GM12878 (cell line): ENCODE results near the gene PRKCI. TPM values are rescaled to one million over a fixed set of nuclear protein-coding genes. Genes with fewer than 3 reads are reported as not detected.

Source experiments
- ATAC-seq: fragments of 200-7000 bp; cut with Tn5 transposase; 3 replicates; pipeline ENCODE4 v1.9.1; 2020; ENCODE audit warnings: mild to moderate bottlenecking, moderate library complexity
- BruUV-seq: library from RNA; stranded (reverse); fragments of 400-500 nt; replicated peaks from 2 replicates; lab custom pipeline; 2021; lab: Mats Ljungman, UMichigan
- CTCF ChIA-PET: fragments of 300-600 bp; sonication (Branson Sonifier 250); formaldehyde crosslinking; extraction: SDS; loops from one replicate; lab custom pipeline; 2021; ENCODE audit warnings: inconsistent platforms; lab: Yijun Ruan, JAX
- POLR2A ChIA-PET: fragments of 350-600 bp; formaldehyde crosslinking; extraction: SDS; loops from one replicate; lab custom pipeline; 2021; ENCODE audit warnings: inconsistent platforms; lab: Charles Lee
- RAD21 ChIA-PET: fragments of 300-600 bp; sonication (Branson Sonifier 250); formaldehyde crosslinking; loops from one replicate; lab custom pipeline; 2023; ENCODE audit warnings: antibody characterized with exemption; ENCODE audit not compliant: unreplicated experiment; lab: Charles Lee
- SMC1A ChIA-PET: fragments of 300-600 bp; sonication (Branson Sonifier 250); formaldehyde crosslinking; loops from one replicate; lab custom pipeline; 2023; ENCODE audit not compliant: unreplicated experiment, uncharacterized antibody; lab: Charles Lee
- DNase-seq: peaks from one replicate; pipeline ENCODE4 v3.0.0-alpha.2; 2011; ENCODE audit warnings: low read depth, low spot score
- FAIRE-seq: peaks from 3 replicates; lab custom pipeline; 2011; peaks lifted over from hg19 to GRCh38; lab: Jason Lieb, UNC
- H2AFZ ChIP-seq: 2 replicates; pipeline ENCODE4 v1.6.0; 2011; ENCODE audit warnings: low read depth, low read length, control low read depth; ENCODE audit not compliant: control insufficient read depth
- H3K27ac ChIP-seq: 2 replicates; pipeline ENCODE4 v1.5.1; 2011; ENCODE audit warnings: control low read depth; ENCODE audit not compliant: control insufficient read depth, insufficient read depth
- H3K27me3 ChIP-seq, 2 experiments: replicated peaks in 1 of 2; 2 replicates each; pipeline versions ENCODE4 v1.6.0 to v1.6.1; 2011; ENCODE audit warnings: low read length in 1 of 2; ENCODE audit not compliant: control insufficient read depth in 2 of 2, insufficient read depth in 2 of 2
- H3K36me3 ChIP-seq, 2 experiments: 2 replicates each; pipeline ENCODE4 v1.5.1; 2011; ENCODE audit warnings: low read length in 1 of 2; ENCODE audit not compliant: control insufficient read depth in 2 of 2, insufficient read depth in 2 of 2
- H3K4me1 ChIP-seq: 2 replicates; pipeline ENCODE4 v1.6.1; 2011; ENCODE audit warnings: mild to moderate bottlenecking, low read length, moderate library complexity, mixed read lengths; ENCODE audit not compliant: control insufficient read depth, insufficient read depth
- H3K4me2 ChIP-seq: 2 replicates; pipeline ENCODE4 v1.6.0; 2011; ENCODE audit warnings: control low read depth; ENCODE audit not compliant: control insufficient read depth, insufficient read depth
- H3K4me3 ChIP-seq: fragments of 200-600 bp; sonication (generic); 2 replicates; pipeline ENCODE4 v1.5.1; 2016
- H3K79me2 ChIP-seq: 2 replicates; pipeline ENCODE4 v1.6.0; 2011; ENCODE audit warnings: low read length; ENCODE audit not compliant: control insufficient read depth, insufficient read depth
- H3K9ac ChIP-seq: 2 replicates; pipeline ENCODE4 v1.8.0; 2011; ENCODE audit warnings: low read length, control low read depth, mixed read lengths; ENCODE audit not compliant: control insufficient read depth, insufficient read depth
- H3K9me3 ChIP-seq: replicated peaks from 3 replicates; pipeline ENCODE4 v1.5.1; 2011; ENCODE audit warnings: mild to moderate bottlenecking, low read length; ENCODE audit not compliant: control insufficient read depth, insufficient read depth
- H4K20me1 ChIP-seq: 2 replicates; pipeline ENCODE4 v1.6.0; 2011; ENCODE audit not compliant: control insufficient read depth, insufficient read depth
- BRCA1 ChIP-seq: IDR thresholded peaks from 2 replicates; pipeline ENCODE4 v1.6.1; 2011; ENCODE audit warnings: low read depth, low read length, improper control_type of control experiment
- HDAC2 ChIP-seq: fragments of 200-600 bp; sonication (generic); IDR thresholded peaks from 2 replicates; pipeline ENCODE4 v1.6.1; 2017
- JUND ChIP-seq: IDR thresholded peaks from 2 replicates; pipeline ENCODE4 v1.6.1; 2012; ENCODE audit warnings: low read depth, mild to moderate bottlenecking, low read length, improper control_type of control experiment, moderate library complexity
- MEF2B ChIP-seq: fragments of 450-650 bp; IDR thresholded peaks from 2 replicates; pipeline ENCODE4 v1.6.1; 2018; ENCODE audit warnings: mild to moderate bottlenecking, moderate library complexity; ENCODE audit not compliant: partially characterized antibody, poor library complexity, severe bottlenecking
- MTA2 ChIP-seq: fragments of 450-650 bp; IDR thresholded peaks from 2 replicates; pipeline ENCODE4 v1.6.1; 2016; ENCODE audit warnings: low read depth, mild to moderate bottlenecking, moderate library complexity
- MXI1 ChIP-seq: fragments of 150-350 bp; IDR thresholded peaks from 2 replicates; pipeline ENCODE4 v1.6.1; 2011; ENCODE audit warnings: low read depth, mild to moderate bottlenecking, inconsistent platforms, low read length, improper control_type of control experiment
- NBN ChIP-seq: fragments of 450-650 bp; IDR thresholded peaks from 2 replicates; pipeline ENCODE4 v1.6.1; 2016
- PAX8 ChIP-seq: fragments of 450-650 bp; IDR thresholded peaks from 2 replicates; pipeline ENCODE4 v1.6.1; 2017; ENCODE audit warnings: mild to moderate bottlenecking, moderate library complexity
- PML ChIP-seq: IDR thresholded peaks from 2 replicates; pipeline ENCODE4 v1.6.1; 2012; ENCODE audit warnings: low read length, inconsistent platforms
- POLR2AphosphoS2 ChIP-seq: IDR thresholded peaks from 2 replicates; pipeline ENCODE4 v1.6.1; 2011; ENCODE audit warnings: low read depth, mild to moderate bottlenecking, low read length, improper control_type of control experiment, moderate library complexity
- RAD51 ChIP-seq: fragments of 450-650 bp; IDR thresholded peaks from 2 replicates; pipeline ENCODE4 v1.6.1; 2016; ENCODE audit warnings: moderate library complexity, mild to moderate bottlenecking, inconsistent platforms
- ZBED1 ChIP-seq: IDR thresholded peaks from 2 replicates; pipeline ENCODE4 v1.6.1; 2016; ENCODE audit warnings: borderline replicate concordance
- ZNF217 ChIP-seq: fragments of 450-650 bp; IDR thresholded peaks from 2 replicates; pipeline ENCODE4 v1.6.1; 2017; ENCODE audit warnings: antibody characterized with exemption, mild to moderate bottlenecking
- ZZZ3 ChIP-seq: IDR thresholded peaks from 2 replicates; pipeline ENCODE4 v1.6.1; 2011; ENCODE audit warnings: low read depth; ENCODE audit not compliant: control insufficient read depth, insufficient read length
- WGBS: methylation state at CpG from one replicate; pipeline ENCODE4 v1.1.6; 2016; ENCODE audit warnings: low lambda C conversion rate; ENCODE audit not compliant: insufficient replicate concordance, insufficient coverage; ENCODE audit errors: missing lambda C conversion rate; 5-methylcytosine and 5-hydroxymethylcytosine counted together
- in situ Hi-C: fragments of 300-500 bp; cut with MboI; formaldehyde crosslinking; loops from 9 replicates; pipeline ENCODE4 v1.14.3; 2018; ENCODE audit warnings: mixed read lengths
- intact Hi-C: fragments of 100-400 bp; cut with micrococcal nuclease; formaldehyde crosslinking; loops from one replicate; pipeline ENCODE4 v1.14.2; 2022; ENCODE audit not compliant: unreplicated experiment
- polyA plus RNA-seq, 11 experiments: library from polyadenylated mRNA; depleted of rRNA in 4 of 11; unstranded in 6 of 11; stranded (reverse) in 5 of 11; fragments of >200 nt; fragmentation: Nextera tagmentation in 4 of 11; fragmentation: Illumina TruSeq in 1 of 11; extraction: Ambion mirVana in 4 of 11; extraction: Trizol in 1 of 11; gene quantifications; 1 replicate in 1 of 11; 2 replicates in 10 of 11; pipeline versions ENCODE4 v1.2.1 to v1.2.3, GENCODE V29; 2011 to 2016; ENCODE audit warnings: inconsistent platforms in 2 of 11, missing spikeins in 2 of 11, low read depth in 1 of 11
- total RNA-seq, 4 experiments: library from RNA; depleted of rRNA in 3 of 4; stranded (reverse); fragments of >200 nt in 3 of 4; fragmentation: Illumina TruSeq in 1 of 4; extraction: Trizol in 1 of 4; gene quantifications; 2 replicates each; pipeline versions ENCODE4 v1.2.1 to v1.2.3, GENCODE V29; 2013 to 2021
- TF ChIP-seq, protein P1 (sequence below): IDR thresholded peaks from 2 replicates; pipeline ENCODE4 v1.6.1; 2011; ENCODE audit warnings: borderline replicate concordance, low read depth, mild to moderate bottlenecking, moderate library complexity, low read length; ENCODE audit not compliant: insufficient read depth, poor library complexity, severe bottlenecking
- TF ChIP-seq, protein P2 (sequence below): fragments of 450-650 bp; IDR thresholded peaks from 2 replicates; pipeline ENCODE4 v1.6.1; 2017; ENCODE audit warnings: mild to moderate bottlenecking, moderate library complexity
- TF ChIP-seq, protein P3 (sequence below): fragments of 450-650 bp; formaldehyde crosslinking; IDR thresholded peaks from 2 replicates; pipeline ENCODE4 v1.5.0; 2022; ENCODE audit warnings: mild to moderate bottlenecking, missing genetic modification characterization

PRKCI gene
- total and polyA plus RNA-seq, 10 of the 15 experiments (the other 5 are each of a cell fraction or from before 2014, with no cell fraction given) = 3.5 to 15.4 (median 11.8) TPM

DNA sequence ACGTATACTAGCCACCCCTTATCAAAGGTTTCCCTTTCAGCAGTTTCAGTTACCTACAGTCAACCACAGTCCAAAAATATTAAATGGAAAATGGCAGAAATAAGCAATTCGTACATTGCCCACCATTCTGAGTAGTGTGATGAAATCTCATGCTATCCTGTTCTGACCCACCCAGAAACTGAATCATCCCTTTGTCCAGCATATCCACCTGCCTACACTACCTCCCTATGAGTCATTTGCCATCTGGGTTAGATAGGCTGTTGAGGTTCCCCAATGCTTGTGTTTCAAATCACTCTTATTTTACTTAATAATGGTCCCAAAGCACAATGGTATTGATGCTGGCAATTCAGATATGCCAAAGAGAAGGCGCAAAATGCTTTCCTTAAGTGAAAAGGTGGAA, 25.4 kb upstream of the PRKCI start:
- ChIA-PET CTCF (interaction anchor here (0.5 kb wide), 1 partner anchor 93 kb away, joined by 3 read pairs; no protein-coding TSS in a partner anchor), RAD21 (no interaction called here)
- H3K9ac ChIP-seq = no peak overlapping the region
- in situ Hi-C loops = no loop called here
- no peaks in the 10 kb centered on the region for H3K4me1 ChIP-seq
- no peak overlapping the region for H3K4me3 ChIP-seq
- no peaks in the 10 kb centered on the region for H4K20me1 ChIP-seq
- H2AFZ ChIP-seq = no peak overlapping the region
- H3K27me3 ChIP-seq = 0 out of 4 replicates have a peak, but pooled peaks cover 0 to 3% of the 10 kb centered on the region in 2 experiments
- no peaks in the 10 kb centered on the region for H3K36me3 ChIP-seq
- no peak for TF ChIP-seq POLR2AphosphoS2
- no peak for TF ChIP-seq PAX8
- TF ChIP-seq, protein P1, sequence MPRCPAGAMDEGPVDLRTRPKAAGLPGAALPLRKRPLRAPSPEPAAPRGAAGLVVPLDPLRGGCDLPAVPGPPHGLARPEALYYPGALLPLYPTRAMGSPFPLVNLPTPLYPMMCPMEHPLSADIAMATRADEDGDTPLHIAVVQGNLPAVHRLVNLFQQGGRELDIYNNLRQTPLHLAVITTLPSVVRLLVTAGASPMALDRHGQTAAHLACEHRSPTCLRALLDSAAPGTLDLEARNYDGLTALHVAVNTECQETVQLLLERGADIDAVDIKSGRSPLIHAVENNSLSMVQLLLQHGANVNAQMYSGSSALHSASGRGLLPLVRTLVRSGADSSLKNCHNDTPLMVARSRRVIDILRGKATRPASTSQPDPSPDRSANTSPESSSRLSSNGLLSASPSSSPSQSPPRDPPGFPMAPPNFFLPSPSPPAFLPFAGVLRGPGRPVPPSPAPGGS = no peak
- TF ChIP-seq, protein P2, sequence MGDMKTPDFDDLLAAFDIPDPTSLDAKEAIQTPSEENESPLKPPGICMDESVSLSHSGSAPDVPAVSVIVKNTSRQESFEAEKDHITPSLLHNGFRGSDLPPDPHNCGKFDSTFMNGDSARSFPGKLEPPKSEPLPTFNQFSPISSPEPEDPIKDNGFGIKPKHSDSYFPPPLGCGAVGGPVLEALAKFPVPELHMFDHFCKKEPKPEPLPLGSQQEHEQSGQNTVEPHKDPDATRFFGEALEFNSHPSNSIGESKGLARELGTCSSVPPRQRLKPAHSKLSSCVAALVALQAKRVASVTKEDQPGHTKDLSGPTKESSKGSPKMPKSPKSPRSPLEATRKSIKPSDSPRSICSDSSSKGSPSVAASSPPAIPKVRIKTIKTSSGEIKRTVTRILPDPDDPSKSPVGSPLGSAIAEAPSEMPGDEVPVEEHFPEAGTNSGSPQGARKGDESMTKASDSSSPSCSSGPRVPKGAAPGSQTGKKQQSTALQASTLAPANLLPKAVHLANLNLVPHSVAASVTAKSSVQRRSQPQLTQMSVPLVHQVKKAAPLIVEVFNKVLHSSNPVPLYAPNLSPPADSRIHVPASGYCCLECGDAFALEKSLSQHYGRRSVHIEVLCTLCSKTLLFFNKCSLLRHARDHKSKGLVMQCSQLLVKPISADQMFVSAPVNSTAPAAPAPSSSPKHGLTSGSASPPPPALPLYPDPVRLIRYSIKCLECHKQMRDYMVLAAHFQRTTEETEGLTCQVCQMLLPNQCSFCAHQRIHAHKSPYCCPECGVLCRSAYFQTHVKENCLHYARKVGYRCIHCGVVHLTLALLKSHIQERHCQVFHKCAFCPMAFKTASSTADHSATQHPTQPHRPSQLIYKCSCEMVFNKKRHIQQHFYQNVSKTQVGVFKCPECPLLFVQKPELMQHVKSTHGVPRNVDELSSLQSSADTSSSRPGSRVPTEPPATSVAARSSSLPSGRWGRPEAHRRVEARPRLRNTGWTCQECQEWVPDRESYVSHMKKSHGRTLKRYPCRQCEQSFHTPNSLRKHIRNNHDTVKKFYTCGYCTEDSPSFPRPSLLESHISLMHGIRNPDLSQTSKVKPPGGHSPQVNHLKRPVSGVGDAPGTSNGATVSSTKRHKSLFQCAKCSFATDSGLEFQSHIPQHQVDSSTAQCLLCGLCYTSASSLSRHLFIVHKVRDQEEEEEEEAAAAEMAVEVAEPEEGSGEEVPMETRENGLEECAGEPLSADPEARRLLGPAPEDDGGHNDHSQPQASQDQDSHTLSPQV = no peak
- no peak for TF ChIP-seq ZZZ3
- TF ChIP-seq, protein P3, sequence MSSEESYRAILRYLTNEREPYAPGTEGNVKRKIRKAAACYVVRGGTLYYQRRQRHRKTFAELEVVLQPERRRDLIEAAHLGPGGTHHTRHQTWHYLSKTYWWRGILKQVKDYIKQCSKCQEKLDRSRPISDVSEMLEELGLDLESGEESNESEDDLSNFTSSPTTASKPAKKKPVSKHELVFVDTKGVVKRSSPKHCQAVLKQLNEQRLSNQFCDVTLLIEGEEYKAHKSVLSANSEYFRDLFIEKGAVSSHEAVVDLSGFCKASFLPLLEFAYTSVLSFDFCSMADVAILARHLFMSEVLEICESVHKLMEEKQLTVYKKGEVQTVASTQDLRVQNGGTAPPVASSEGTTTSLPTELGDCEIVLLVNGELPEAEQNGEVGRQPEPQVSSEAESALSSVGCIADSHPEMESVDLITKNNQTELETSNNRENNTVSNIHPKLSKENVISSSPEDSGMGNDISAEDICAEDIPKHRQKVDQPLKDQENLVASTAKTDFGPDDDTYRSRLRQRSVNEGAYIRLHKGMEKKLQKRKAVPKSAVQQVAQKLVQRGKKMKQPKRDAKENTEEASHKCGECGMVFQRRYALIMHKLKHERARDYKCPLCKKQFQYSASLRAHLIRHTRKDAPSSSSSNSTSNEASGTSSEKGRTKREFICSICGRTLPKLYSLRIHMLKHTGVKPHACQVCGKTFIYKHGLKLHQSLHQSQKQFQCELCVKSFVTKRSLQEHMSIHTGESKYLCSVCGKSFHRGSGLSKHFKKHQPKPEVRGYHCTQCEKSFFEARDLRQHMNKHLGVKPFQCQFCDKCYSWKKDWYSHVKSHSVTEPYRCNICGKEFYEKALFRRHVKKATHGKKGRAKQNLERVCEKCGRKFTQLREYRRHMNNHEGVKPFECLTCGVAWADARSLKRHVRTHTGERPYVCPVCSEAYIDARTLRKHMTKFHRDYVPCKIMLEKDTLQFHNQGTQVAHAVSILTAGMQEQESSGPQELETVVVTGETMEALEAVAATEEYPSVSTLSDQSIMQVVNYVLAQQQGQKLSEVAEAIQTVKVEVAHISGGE = no peak
- TF ChIP-seq ZBED1 = no peak
- TF ChIP-seq HDAC2 = no peak
- no peak for TF ChIP-seq NBN
- no peak for TF ChIP-seq MXI1
- TF ChIP-seq JUND = no peak
- no peak for TF ChIP-seq ZNF217
- no peak for TF ChIP-seq BRCA1
- no peak for TF ChIP-seq MTA2
- TF ChIP-seq PML = no peak
- TF ChIP-seq MEF2B = no peak
- TF ChIP-seq RAD51 = no peak
- TF ChIP-seq, all 136 proteins: peak for 0
- BruUV-seq = no TSS peak
- 57% methylated on average over 3 of the region's 3 CpGs for WGBS
- ChIA-PET SMC1A (no interaction called here), POLR2A (no interaction called here)
- Histone ChIP-seq H3K27ac (no peak overlapping the region), H3K79me2 (no peaks in the 10 kb centered on the region), H3K4me2 (no peak overlapping the region), H3K9me3 (no peaks in the 10 kb centered on the region; the same call in 2 of the 3 replicates)
- ATAC-seq (no peak), DNase-seq (no peak), FAIRE-seq (no peak)
- intact Hi-C loops = no loop called here
